Stomach (tissue), 9 donors: ENCODE measurements around the gene ZFPM1. TPM values are rescaled to one million over a fixed set of nuclear protein-coding genes. Genes with fewer than 3 reads are reported as not detected.

Experiments
- DNase-seq, 2 donors: peaks; one replicate each; pipeline versions ENCODE4 v3.0.0 to v3.0.0-alpha.2; 2013 to 2019
- H3K27ac ChIP-seq, 5 donors: fragments of 200-600 bp in 4 of 5; sonication (generic) in 4 of 5; one replicate each; pipeline ENCODE4 v1.5.1; 2013 to 2019; ENCODE audit warnings: mild to moderate bottlenecking in 1 of 5, moderate library complexity in 1 of 5
- H3K27me3 ChIP-seq, 3 donors: fragments of 200-600 bp; sonication (generic); one replicate each; pipeline ENCODE4 v1.5.1; 2017 to 2019; ENCODE audit warnings: mixed run types in 1 of 3
- H3K36me3 ChIP-seq, 4 donors: fragments of 200-600 bp; sonication (generic); 1 replicate in 3 of 4; 2 replicates in 1 of 4; pipeline ENCODE4 v1.5.1; 2016 to 2019
- H3K4me1 ChIP-seq, 4 donors: fragments of 200-600 bp; sonication (generic); one replicate each; pipeline ENCODE4 v1.5.1; 2016 to 2019
- H3K4me3 ChIP-seq, 4 donors: fragments of 200-600 bp; sonication (generic) in 3 of 4; one replicate each; pipeline ENCODE4 v1.5.1; 2016 to 2019; ENCODE audit warnings: mild to moderate bottlenecking in 1 of 4
- H3K9me3 ChIP-seq, 4 donors: fragments of 200-600 bp; sonication (generic); one replicate each; pipeline ENCODE4 v1.5.1; 2016 to 2019
- CTCF ChIP-seq, 7 experiments: fragments of 450-650 bp in 4 of 7; fragments of 200-600 bp in 3 of 7; sonication (generic) in 3 of 7; IDR thresholded peaks; one replicate each; pipeline ENCODE4 v1.5.1; 2016 to 2019; ENCODE audit warnings: antibody characterized with exemption in 7 of 7, control low read depth in 2 of 7, mild to moderate bottlenecking in 1 of 7
- EP300 ChIP-seq: sonication (generic); formaldehyde crosslinking; IDR thresholded peaks from one replicate; pipeline ENCODE4 v1.6.1; 2017; ENCODE audit warnings: antibody characterized with exemption
- POLR2A ChIP-seq, 4 donors: fragments of 450-650 bp; IDR thresholded peaks; one replicate each; pipeline ENCODE4 v1.6.1; 2016; ENCODE audit warnings: antibody characterized with exemption in 4 of 4, control low read depth in 2 of 4, mild to moderate bottlenecking in 1 of 4, moderate library complexity in 1 of 4
- POLR2AphosphoS5 ChIP-seq, 3 donors: sonication (generic); formaldehyde crosslinking; IDR thresholded peaks; one replicate each; pipeline ENCODE4 v1.6.1; 2016; ENCODE audit warnings: antibody characterized with exemption in 3 of 3
- WGBS, 5 donors: extraction: QIAGEN DNeasy Blood & Tissue Kit in 3 of 5; methylation state at CpG; one replicate each; pipeline versions ENCODE4 v1.1.5 to v1.1.7; 2013 to 2018; 5-methylcytosine and 5-hydroxymethylcytosine counted together
- intact Hi-C: fragments of 100-400 bp; cut with DNase I; formaldehyde crosslinking; loops from one replicate; pipeline ENCODE4 v1.15.1; 2023; ENCODE audit warnings: low total_unique reads
- polyA plus RNA-seq, 3 donors: library from polyadenylated mRNA; stranded (reverse); fragments of 200-250 nt; gene quantifications; one replicate each; pipeline ENCODE4 v1.2.3, GENCODE V29; 2013
- total RNA-seq, 5 donors: library from RNA; depleted of rRNA; stranded (reverse); fragments of >200 nt; gene quantifications; one replicate each; pipeline versions ENCODE4 v1.1.0 to v1.2.3, GENCODE V29; 2014 to 2016
- donor health status: healthy with polysubstance abuse.
- donor health status: Bipolar disorder and iron deficiency.
- donor health status: healthy.

ZFPM1 gene
- total and polyA plus RNA-seq, 8 donors: 3.9 to 85.7 (median 12.9) TPM

GRCh38 chr16:88505405-88506082 is 52.5 kb downstream of the ZFPM1 start:
- peak; percentile 88 to 95 for DNase-seq
- H3K4me1 ChIP-seq: peaks cover 61 to 94% (median 85%) of the 10 kb centered on the region in 4 donors

GRCh38 chr16:88506723-88507122 is 53.6 kb downstream of the ZFPM1 start:
- no peak for DNase-seq
- peaks cover 0 to 11% (median 0%) of the 10 kb centered on the region in 4 donors for H3K36me3 ChIP-seq
- intact Hi-C loops: no loop called here
- WGBS, 5 donors: 88 to 95% (median 91%) methylated on average over 18 to 21 of the region's 21 CpGs
- peaks cover 0 to 22% (median 0%) of the 10 kb centered on the region in 3 donors for H3K27me3 ChIP-seq
- H3K4me3 ChIP-seq: no peak overlapping the region
- H3K9me3 ChIP-seq: no peaks in the 10 kb centered on the region
- H3K27ac ChIP-seq: peak overlapping the region; percentile 75 to 96 (median 87)
- no peak for TF ChIP-seq POLR2A (IDR thresholded peaks at IDR 0.05)
- TF ChIP-seq CTCF (IDR thresholded peaks at IDR 0.05): no peak
- no peak for TF ChIP-seq POLR2AphosphoS5 (IDR thresholded peaks at IDR 0.05)
- TF ChIP-seq EP300: no peak
- H3K4me1 ChIP-seq: peaks cover 70 to 99% (median 93%) of the 10 kb centered on the region in 4 donors

More at GRCh38 chr16:88505405-88506082, 52.5 kb downstream of the ZFPM1 start:
- H3K27me3 ChIP-seq: peaks cover 0 to 16% (median 0%) of the 10 kb centered on the region in 3 donors
- H3K9me3 ChIP-seq: no peaks in the 10 kb centered on the region
- no peak overlapping the region for H3K4me3 ChIP-seq
- intact Hi-C loops: no loop called here
- H3K36me3 ChIP-seq: peaks cover 0 to 11% (median 0%) of the 10 kb centered on the region in 4 donors
- TF ChIP-seq POLR2A (IDR thresholded peaks at IDR 0.05) (no peak), CTCF (IDR thresholded peaks at IDR 0.05) (peak in 5 of 7 experiments; percentile 51 to 77 (median 72)), POLR2AphosphoS5 (IDR thresholded peaks at IDR 0.05) (peak in 1 of 3 donors; percentile 71), EP300 (no peak)
- peak overlapping the region; percentile 75 to 96 (median 87) for H3K27ac ChIP-seq
- 26 to 52% (median 33%) methylated on average over 3 to 22 of the region's 22 CpGs for WGBS, 5 donors

GRCh38 chr16:88507231-88507743 is 54.2 kb downstream of the ZFPM1 start:
- Histone ChIP-seq H3K9me3 (no peaks in the 10 kb centered on the region), H3K27ac (peak overlapping the region; percentile 29 to 96 (median 87)), H3K4me3 (no peak overlapping the region), H3K27me3 (peaks cover 0 to 28% (median 0%) of the 10 kb centered on the region in 3 donors), H3K4me1 (peaks cover 76 to 99% (median 94%) of the 10 kb centered on the region in 4 donors), H3K36me3 (peaks cover 0 to 8% (median 0%) of the 10 kb centered on the region in 4 donors)
- TF ChIP-seq CTCF (IDR thresholded peaks at IDR 0.05) (no peak), EP300 (no peak), POLR2A (IDR thresholded peaks at IDR 0.05) (no peak), POLR2AphosphoS5 (IDR thresholded peaks at IDR 0.05) (peak in 1 of 3 donors; percentile 4)
- intact Hi-C loops: no loop called here
- 76 to 95% (median 83%) methylated on average over 4 to 9 of the region's 9 CpGs; no CpG with 5 or more reads in 1 of the 5 donors for WGBS, 5 donors
- peak in 1 of 2 donors; percentile 53 for DNase-seq

GRCh38 chr16:88508376-88508867 is 55.3 kb downstream of the ZFPM1 start:
- Histone ChIP-seq H3K4me3 (no peak overlapping the region), H3K27ac (peak overlapping the region; percentile 79 to 96 (median 87)), H3K36me3 (peaks cover 0 to 6% (median 0%) of the 10 kb centered on the region in 4 donors), H3K9me3 (no peaks in the 10 kb centered on the region), H3K27me3 (peaks cover 0 to 39% (median 0%) of the 10 kb centered on the region in 3 donors), H3K4me1 (peaks cover 78 to 99% (median 94%) of the 10 kb centered on the region in 4 donors)
- intact Hi-C loops: no loop called here
- DNase-seq: peak in 1 of 2 donors; percentile 71
- 41 to 67% (median 51%) methylated on average over 2 to 13 of the region's 13 CpGs for WGBS, 5 donors
- TF ChIP-seq POLR2A (IDR thresholded peaks at IDR 0.05) (no peak), CTCF (IDR thresholded peaks at IDR 0.05) (no peak), EP300 (no peak), POLR2AphosphoS5 (IDR thresholded peaks at IDR 0.05) (no peak)
